ENCODE data around the gene MTFP1. TPM values are rescaled to one million over a fixed set of nuclear protein-coding genes. Genes with fewer than 3 reads are reported as not detected.
A peak's percentile ranks its signal among the peaks of the same experiment; 100 is the strongest.
"Not testable (repeated sequence)": the region's sequence is repeated elsewhere in the genome, so short reads cannot be mapped to it uniquely, and the experiment has no call there.

The MTFP1 gene
- polyA plus RNA-seq, 3 donors from 2014 or later = 18.7 to 41.3 (median 32.0) TPM

DNA sequence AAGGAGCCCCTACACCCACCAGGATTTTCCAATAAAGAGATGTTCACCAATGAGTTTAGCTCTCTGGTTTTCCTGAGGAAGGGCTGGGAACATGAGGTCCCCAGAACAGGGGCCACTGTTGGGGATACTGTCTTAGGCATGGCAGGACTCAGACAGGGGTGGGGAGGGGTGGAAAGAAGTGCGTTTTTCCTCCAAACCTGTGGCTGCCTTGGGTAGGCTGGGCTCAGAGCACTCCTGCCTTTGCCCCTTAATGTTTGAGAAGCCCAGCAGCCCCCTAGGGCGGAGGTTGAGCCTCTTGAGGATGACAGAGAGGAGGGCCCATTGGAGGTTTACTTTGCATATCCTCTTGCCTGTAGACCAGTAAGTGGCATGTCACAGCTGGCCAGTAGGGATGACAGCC, 10.6 kb downstream of the MTFP1 start:
- Mint-ChIP-seq H3K4me1 (peaks cover 24 to 26% of the 10 kb centered on the region in 2 donors), H3K4me3 (peak overlapping the region; percentile 73 to 86 (median 81)), H3K9me3 (peaks cover 2 to 11% (median 7%) of the 10 kb centered on the region in 6 donors), H3K27ac (peak overlapping the region; percentile 94 to 100 (median 99)), H3K36me3 (peaks cover 8 to 11% (median 10%) of the 10 kb centered on the region in 3 donors), H3K27me3 (ENCODE audit: low read depth in 3 of 3) (peaks cover 22 to 45% (median 29%) of the 10 kb centered on the region in 3 donors)
- DNase-seq = no peak

DNA sequence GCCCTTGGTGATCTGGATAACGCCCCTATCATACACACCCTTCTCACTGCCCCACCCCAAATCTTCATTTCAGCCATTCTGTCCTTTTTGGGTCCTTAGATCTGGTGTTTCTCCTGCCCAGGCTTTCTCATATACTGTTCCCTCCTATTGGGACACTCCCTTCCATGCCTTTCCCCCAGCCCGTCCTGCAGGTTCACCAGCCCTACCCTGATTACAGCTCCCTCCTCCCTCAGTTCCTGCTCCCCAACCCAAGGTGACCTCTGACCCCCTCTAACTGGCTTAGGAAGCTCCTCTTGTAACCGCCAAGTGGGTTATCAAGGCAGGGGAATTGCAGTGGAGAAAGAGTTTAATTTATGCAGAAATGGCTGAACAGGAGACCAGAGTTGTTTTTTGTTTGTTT, 13.0 kb downstream of the MTFP1 start:
- peak overlapping the region in 4 of 6 donors; percentile 14 to 92 (median 48) for H3K27ac Mint-ChIP-seq
- H3K4me3 Mint-ChIP-seq = no peak overlapping the region
- peaks cover 8 to 11% (median 10%) of the 10 kb centered on the region in 3 donors for H3K36me3 Mint-ChIP-seq
- H3K27me3 Mint-ChIP-seq (ENCODE audit: low read depth in 3 of 3) = peaks cover 35 to 59% (median 50%) of the 10 kb centered on the region in 3 donors
- DNase-seq = no peak
- H3K9me3 Mint-ChIP-seq = peaks cover 10 to 18% (median 14%) of the 10 kb centered on the region in 6 donors
- peaks cover 39 to 42% of the 10 kb centered on the region in 2 donors for H3K4me1 Mint-ChIP-seq

- Mint-ChIP-seq H3K27me3 (ENCODE audit: low read depth in 3 of 3) (peaks cover 35 to 66% (median 50%) of the 10 kb centered on the region in 3 donors), H3K36me3 (peaks cover 8 to 11% (median 10%) of the 10 kb centered on the region in 3 donors), H3K27ac (peak overlapping the region in 2 of 6 donors; percentile 55 to 57), H3K4me1 (peaks cover 37 to 42% of the 10 kb centered on the region in 2 donors), H3K4me3 (no peak overlapping the region), H3K9me3 (peaks cover 10 to 18% (median 15%) of the 10 kb centered on the region in 6 donors)
- no peak for DNase-seq
Measured at GRCh38 chr22:30439226-30439625, 13.7 kb downstream of the MTFP1 start.

- Mint-ChIP-seq H3K27ac (no peak overlapping the region), H3K36me3 (peaks cover 7 to 10% (median 8%) of the 10 kb centered on the region in 3 donors), H3K4me3 (no peak overlapping the region), H3K27me3 (ENCODE audit: low read depth in 3 of 3) (peaks cover 35 to 68% (median 53%) of the 10 kb centered on the region in 3 donors), H3K9me3 (peaks cover 10 to 18% (median 15%) of the 10 kb centered on the region in 6 donors), H3K4me1 (peaks cover 32 to 36% of the 10 kb centered on the region in 2 donors)
- DNase-seq = no peak
Measured at GRCh38 chr22:30439836-30440235, 14.3 kb downstream of the MTFP1 start.

DNA sequence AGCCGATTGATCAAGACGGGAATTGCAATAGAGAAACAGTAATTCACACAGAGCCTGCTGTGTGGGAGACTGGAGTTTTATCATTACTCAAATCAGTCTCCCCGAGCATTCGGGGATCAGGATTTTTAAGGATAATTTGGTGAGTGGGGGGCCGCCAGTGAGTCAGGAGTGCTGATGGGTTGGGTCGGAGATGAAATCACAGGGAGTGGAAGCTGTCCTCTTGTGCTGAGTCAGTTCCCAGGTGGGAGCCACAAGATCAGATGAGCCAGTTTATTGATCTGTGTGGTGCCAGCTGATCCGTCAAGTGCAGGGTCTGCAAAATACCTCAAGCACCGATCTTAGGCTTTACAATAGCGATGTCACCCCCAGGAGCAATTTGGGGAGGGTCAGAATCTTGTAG, 15.5 kb downstream of the MTFP1 start:
- DNase-seq = no peak
- Mint-ChIP-seq H3K36me3 (peaks cover 0 to under 1% (median 0%) of the 10 kb centered on the region in 3 donors), H3K9me3 (peaks cover 3 to 12% (median 8%) of the 10 kb centered on the region in 6 donors), H3K27ac (peak overlapping the region in 4 of 6 donors; percentile 11 to 79 (median 57)), H3K4me1 (peaks cover 21 to 24% of the 10 kb centered on the region in 2 donors), H3K4me3 (peak overlapping the region in 1 of 5 donors; percentile 51), H3K27me3 (ENCODE audit: low read depth in 3 of 3) (peaks cover 28 to 68% (median 45%) of the 10 kb centered on the region in 3 donors)

DNA sequence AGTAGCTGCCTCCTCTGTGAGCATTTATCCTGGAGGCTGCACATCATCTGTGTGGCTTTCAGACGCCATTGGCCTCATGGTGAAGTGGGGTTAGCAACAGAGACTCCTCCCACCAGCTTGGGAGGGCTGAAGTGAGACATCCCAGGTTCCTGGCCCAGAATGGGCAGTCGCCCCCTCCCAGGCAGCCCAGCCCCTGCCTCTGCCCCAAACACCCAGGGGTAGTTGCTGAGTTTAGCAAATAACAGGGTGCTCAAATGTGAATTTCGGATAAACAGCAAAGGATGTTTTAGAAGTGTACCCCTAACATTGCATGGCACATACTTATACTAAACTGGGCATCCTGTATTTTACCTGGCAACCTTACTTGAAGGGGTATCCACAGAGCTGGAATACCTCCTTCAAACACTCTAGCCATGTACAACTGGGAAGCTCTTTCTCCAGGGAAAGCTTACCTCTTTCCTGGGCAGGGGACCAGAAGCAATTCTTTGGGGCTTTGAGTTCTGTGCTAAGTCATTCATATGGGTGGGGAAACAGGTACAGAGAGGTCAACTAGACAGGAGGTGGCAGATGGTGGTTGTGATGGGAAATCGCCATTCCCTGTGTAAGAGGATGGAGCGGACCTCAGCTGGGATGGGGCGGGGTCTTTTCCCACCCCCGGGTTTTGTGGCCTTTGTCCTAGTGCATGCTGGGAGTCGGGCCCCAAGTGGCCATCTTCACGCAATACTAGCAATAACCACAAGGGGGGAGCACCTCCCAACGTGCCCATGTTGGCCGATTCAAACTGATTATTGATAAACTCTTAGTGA, 19.3 kb downstream of the MTFP1 start:
- Mint-ChIP-seq H3K27ac (peak overlapping the region in 1 of 6 donors; percentile 40), H3K4me3 (no peak overlapping the region), H3K36me3 (no peaks in the 10 kb centered on the region), H3K4me1 (peaks cover 17 to 20% of the 10 kb centered on the region in 2 donors), H3K27me3 (ENCODE audit: low read depth in 3 of 3) (peaks cover 26 to 51% (median 33%) of the 10 kb centered on the region in 3 donors), H3K9me3 (peaks cover 3 to 9% (median 7%) of the 10 kb centered on the region in 6 donors)
- DNase-seq = peak; percentile 44 to 48 (median 45)

- peaks cover 17 to 20% of the 10 kb centered on the region in 2 donors for H3K4me1 Mint-ChIP-seq
- peaks cover 21 to 45% (median 30%) of the 10 kb centered on the region in 3 donors for H3K27me3 Mint-ChIP-seq (ENCODE audit: low read depth in 3 of 3)
- no peak overlapping the region for H3K27ac Mint-ChIP-seq
- no peak for DNase-seq
- H3K36me3 Mint-ChIP-seq = no peaks in the 10 kb centered on the region
- H3K4me3 Mint-ChIP-seq = no peak overlapping the region
- H3K9me3 Mint-ChIP-seq = peaks cover 3 to 9% (median 7%) of the 10 kb centered on the region in 6 donors
Measured at GRCh38 chr22:30445438-30446145, 20.0 kb downstream of the MTFP1 start.

DNA sequence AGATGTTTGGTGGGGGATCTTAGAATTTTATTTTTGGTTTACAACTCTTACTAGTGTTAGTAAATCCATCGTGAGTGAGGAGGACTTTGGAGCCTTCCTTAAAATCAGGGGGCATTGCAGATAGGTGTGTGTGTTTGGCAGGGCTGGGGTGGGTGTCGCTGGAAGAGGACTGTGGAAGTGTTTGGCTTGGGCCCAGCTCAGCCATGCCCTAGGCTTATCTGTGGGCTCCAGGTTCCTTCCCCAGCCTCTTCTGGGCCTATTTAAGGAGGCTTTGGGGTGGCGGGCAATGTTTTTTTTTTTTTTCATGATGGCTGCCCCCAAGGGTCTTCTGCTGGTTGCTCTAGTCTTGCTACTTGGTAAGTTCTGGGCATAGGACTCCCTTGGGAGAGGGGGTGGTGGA, 22.1 kb downstream of the MTFP1 start:
- Mint-ChIP-seq H3K9me3 (peaks cover 0 to 9% (median 3%) of the 10 kb centered on the region in 6 donors), H3K27me3 (ENCODE audit: low read depth in 3 of 3) (peaks cover 11 to 38% (median 15%) of the 10 kb centered on the region in 3 donors), H3K4me1 (peaks cover 6 to 10% of the 10 kb centered on the region in 2 donors), H3K27ac (no peak overlapping the region), H3K36me3 (no peaks in the 10 kb centered on the region), H3K4me3 (no peak overlapping the region)
- DNase-seq = no peak

GRCh38 chr22:30451488-30451887, 25.9 kb downstream of the MTFP1 start:
- DNase-seq, H3K4me1 Mint-ChIP-seq, H3K4me3 Mint-ChIP-seq, H3K9me3 Mint-ChIP-seq, H3K27ac Mint-ChIP-seq, H3K36me3 Mint-ChIP-seq: not testable (repeated sequence)
- peaks cover 5 to 12% (median 11%) of the 10 kb centered on the region in 3 donors for H3K27me3 Mint-ChIP-seq (ENCODE audit: low read depth in 3 of 3)

GRCh38 chr22:30452861-30453260, 27.3 kb downstream of the MTFP1 start:
- Mint-ChIP-seq H3K9me3 (peaks cover 0 to 4% (median 0%) of the 10 kb centered on the region in 6 donors), H3K27ac (no peak overlapping the region), H3K36me3 (no peaks in the 10 kb centered on the region), H3K27me3 (ENCODE audit: low read depth in 3 of 3) (peaks cover 5 to 11% (median 10%) of the 10 kb centered on the region in 3 donors), H3K4me3 (no peak overlapping the region), H3K4me1 (no peaks in the 10 kb centered on the region)
- DNase-seq = no peak

DNA sequence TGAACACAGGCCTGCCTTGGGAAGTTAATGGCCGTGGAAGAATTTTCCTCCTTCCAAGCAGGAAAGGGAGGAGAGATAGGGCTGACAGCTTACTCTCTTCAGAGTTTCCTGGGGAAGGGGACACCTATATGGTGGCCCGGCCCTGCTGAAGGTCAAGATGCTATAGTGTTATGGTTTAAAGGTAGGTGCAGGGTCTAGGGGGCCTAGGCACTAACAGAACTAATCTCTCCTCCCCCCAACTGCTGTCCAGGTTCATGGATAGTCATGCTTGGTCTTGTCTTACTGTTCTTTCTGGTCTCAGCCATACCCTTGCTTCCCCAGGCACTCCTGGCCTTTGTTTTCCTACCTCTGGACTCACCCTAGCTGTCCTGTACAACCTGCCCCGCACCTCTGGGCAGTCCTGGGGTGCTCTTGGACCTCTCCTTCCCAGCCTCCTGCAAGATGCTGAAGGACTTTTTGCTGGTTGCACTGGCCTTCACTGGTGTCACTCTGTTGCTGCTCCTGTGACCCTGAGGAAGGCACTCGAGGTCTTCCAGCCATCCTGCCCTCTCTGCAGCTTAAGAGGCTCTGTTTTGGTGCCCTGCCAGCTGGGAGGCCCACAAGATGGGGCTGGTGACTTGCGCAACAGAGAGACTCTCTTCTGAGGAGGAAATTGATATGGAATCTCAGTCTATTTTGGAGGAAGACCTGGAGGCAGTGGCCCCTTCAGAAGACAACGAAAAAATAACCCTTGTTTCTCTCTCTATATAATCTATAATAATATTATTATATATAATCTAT, 28.4 kb downstream of the MTFP1 start:
- DNase-seq = no peak
- Mint-ChIP-seq H3K9me3 (peaks cover 0 to 4% (median 0%) of the 10 kb centered on the region in 6 donors), H3K27me3 (ENCODE audit: low read depth in 3 of 3) (peaks cover 5 to 11% (median 10%) of the 10 kb centered on the region in 3 donors), H3K4me3 (no peak overlapping the region), H3K27ac (no peak overlapping the region), H3K36me3 (no peaks in the 10 kb centered on the region), H3K4me1 (no peaks in the 10 kb centered on the region)

- H3K9me3 Mint-ChIP-seq = peaks cover 0 to 4% (median 0%) of the 10 kb centered on the region in 6 donors
- no peaks in the 10 kb centered on the region for H3K36me3 Mint-ChIP-seq
- H3K4me3 Mint-ChIP-seq = no peak overlapping the region
- H3K4me1 Mint-ChIP-seq = no peaks in the 10 kb centered on the region
- H3K27ac Mint-ChIP-seq = no peak overlapping the region
- peaks cover 5 to 12% (median 10%) of the 10 kb centered on the region in 3 donors for H3K27me3 Mint-ChIP-seq (ENCODE audit: low read depth in 3 of 3)
- no peak for DNase-seq
Measured at GRCh38 chr22:30455075-30455840, 29.7 kb downstream of the MTFP1 start.

Data from immature natural killer cell (primary cell).